Measurements from ENCODE around the gene MARCHF9. TPM values are rescaled to one million over a fixed set of nuclear protein-coding genes. Genes with fewer than 3 reads are reported as not detected.
A peak's percentile ranks its signal among the peaks of the same experiment; 100 is the strongest.

Gene MARCHF9
- total RNA-seq, 2 donors from 2014 or later: 13.6 to 15.8 TPM

- Histone ChIP-seq H3K9ac (ENCODE audit: extremely low read depth, low read length, poor library complexity, severe bottlenecking) (no peak overlapping the region), H3K27ac (ENCODE audit: low read depth, low read length) (no peak overlapping the region), H3K4me3 (ENCODE audit: low read length) (peak overlapping the region; percentile 97), H3K9me3 (ENCODE audit: control insufficient read depth, low read length) (no peaks in the 10 kb centered on the region), H3K27me3 (ENCODE audit: control insufficient read depth, insufficient read depth, low read length, poor library complexity, severe bottlenecking) (no peaks in the 10 kb centered on the region), H3K4me1 (ENCODE audit: control insufficient read depth, insufficient read depth, low read length) (no peaks in the 10 kb centered on the region), H3K36me3 (ENCODE audit: control insufficient read depth, insufficient read depth, low read length) (peaks cover 27% of the 10 kb centered on the region)
- WGBS, 2 experiments (ENCODE audit: insufficient coverage in 1 of 2, insufficient read length in 1 of 2): 15% methylated on average over 3 of the region's 4 CpGs; no CpG with 5 or more reads in 1 of the 2 experiments
- Mint-ChIP-seq H3K9me3 (no peaks in the 10 kb centered on the region), H3K4me1 (peaks cover 4% of the 10 kb centered on the region), H3K36me3 (ENCODE audit: low read depth) (peaks cover 18% of the 10 kb centered on the region), H3K27me3 (ENCODE audit: insufficient read depth) (no peaks in the 10 kb centered on the region), H3K27ac (no peak overlapping the region), H3K4me3 (peak overlapping the region; percentile 100)
- DNase-seq: no peak
- TF ChIP-seq, protein P1, sequence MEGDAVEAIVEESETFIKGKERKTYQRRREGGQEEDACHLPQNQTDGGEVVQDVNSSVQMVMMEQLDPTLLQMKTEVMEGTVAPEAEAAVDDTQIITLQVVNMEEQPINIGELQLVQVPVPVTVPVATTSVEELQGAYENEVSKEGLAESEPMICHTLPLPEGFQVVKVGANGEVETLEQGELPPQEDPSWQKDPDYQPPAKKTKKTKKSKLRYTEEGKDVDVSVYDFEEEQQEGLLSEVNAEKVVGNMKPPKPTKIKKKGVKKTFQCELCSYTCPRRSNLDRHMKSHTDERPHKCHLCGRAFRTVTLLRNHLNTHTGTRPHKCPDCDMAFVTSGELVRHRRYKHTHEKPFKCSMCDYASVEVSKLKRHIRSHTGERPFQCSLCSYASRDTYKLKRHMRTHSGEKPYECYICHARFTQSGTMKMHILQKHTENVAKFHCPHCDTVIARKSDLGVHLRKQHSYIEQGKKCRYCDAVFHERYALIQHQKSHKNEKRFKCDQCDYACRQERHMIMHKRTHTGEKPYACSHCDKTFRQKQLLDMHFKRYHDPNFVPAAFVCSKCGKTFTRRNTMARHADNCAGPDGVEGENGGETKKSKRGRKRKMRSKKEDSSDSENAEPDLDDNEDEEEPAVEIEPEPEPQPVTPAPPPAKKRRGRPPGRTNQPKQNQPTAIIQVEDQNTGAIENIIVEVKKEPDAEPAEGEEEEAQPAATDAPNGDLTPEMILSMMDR (conservative IDR thresholded peaks at IDR 0.05): no peak
Measured at GRCh38 chr12:57782243-57782607, 27.3 kb downstream of the MARCHF9 start.

GRCh38 chr12:57782608-57783465, 27.9 kb downstream of the MARCHF9 start, which contains the start of gene TSFM:
Gene TSFM (plus strand): TSS chr12:57782787. CDS start chr12:57782802, 15 bp downstream.
- TF ChIP-seq, protein P1 (conservative IDR thresholded peaks at IDR 0.05): peak; percentile 97
- no peaks in the 10 kb centered on the region for H3K27me3 ChIP-seq (ENCODE audit: control insufficient read depth, insufficient read depth, low read length, poor library complexity, severe bottlenecking)
- H3K9me3 Mint-ChIP-seq: no peaks in the 10 kb centered on the region
- no peaks in the 10 kb centered on the region for H3K27me3 Mint-ChIP-seq (ENCODE audit: insufficient read depth)
- no peaks in the 10 kb centered on the region for H3K9me3 ChIP-seq (ENCODE audit: control insufficient read depth, low read length)
- peaks cover 22% of the 10 kb centered on the region for H3K36me3 Mint-ChIP-seq (ENCODE audit: low read depth)
- H3K27ac Mint-ChIP-seq: peak within 1 kb of the TSS; percentile 94
- DNase-seq: peak; percentile 99
- no peaks in the 10 kb centered on the region for H3K4me1 ChIP-seq (ENCODE audit: control insufficient read depth, insufficient read depth, low read length)
- peak within 1 kb of the TSS; percentile 51 for H3K27ac ChIP-seq (ENCODE audit: low read depth, low read length)
- H3K36me3 ChIP-seq (ENCODE audit: control insufficient read depth, insufficient read depth, low read length): peaks cover 32% of the 10 kb centered on the region
- 2 to 3% methylated on average over 42 to 45 of the region's 45 CpGs for WGBS, 2 experiments (ENCODE audit: insufficient coverage in 1 of 2, insufficient read length in 1 of 2)
- H3K9ac ChIP-seq (ENCODE audit: extremely low read depth, low read length, poor library complexity, severe bottlenecking): peak within 1 kb of the TSS; percentile 76
- peak within 1 kb of the TSS; percentile 100 for H3K4me3 Mint-ChIP-seq
- peaks cover 4% of the 10 kb centered on the region for H3K4me1 Mint-ChIP-seq
- peak within 1 kb of the TSS; percentile 97 for H3K4me3 ChIP-seq (ENCODE audit: low read length)

DNA sequence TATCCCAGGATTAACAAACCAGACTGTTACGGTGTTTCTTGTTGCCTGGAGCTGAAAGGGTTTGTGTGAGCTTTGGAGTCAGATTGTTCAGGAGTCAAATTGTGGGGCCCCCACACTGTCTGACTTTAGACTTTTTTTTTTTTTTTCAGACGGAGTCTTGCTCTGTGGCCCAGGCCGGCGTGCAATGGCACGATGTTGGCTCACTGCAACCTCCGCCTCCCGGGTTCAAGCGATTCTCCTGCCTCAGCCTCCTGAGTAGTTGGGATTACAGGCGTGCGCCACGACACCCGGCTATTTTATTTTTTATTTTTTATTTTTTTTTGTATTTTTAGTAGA, 28.5 kb downstream of the MARCHF9 start:
- DNase-seq: no peak
- Histone ChIP-seq H3K4me3 (ENCODE audit: low read length) (peak overlapping the region; percentile 97), H3K9ac (ENCODE audit: extremely low read depth, low read length, poor library complexity, severe bottlenecking) (peak overlapping the region; percentile 76), H3K9me3 (ENCODE audit: control insufficient read depth, low read length) (no peaks in the 10 kb centered on the region), H3K27ac (ENCODE audit: low read depth, low read length) (no peak overlapping the region), H3K36me3 (ENCODE audit: control insufficient read depth, insufficient read depth, low read length) (peaks cover 38% of the 10 kb centered on the region), H3K27me3 (ENCODE audit: control insufficient read depth, insufficient read depth, low read length, poor library complexity, severe bottlenecking) (no peaks in the 10 kb centered on the region), H3K4me1 (ENCODE audit: control insufficient read depth, insufficient read depth, low read length) (no peaks in the 10 kb centered on the region)
- Mint-ChIP-seq H3K4me1 (peaks cover 4% of the 10 kb centered on the region), H3K27ac (peak overlapping the region; percentile 94), H3K36me3 (ENCODE audit: low read depth) (peaks cover 27% of the 10 kb centered on the region), H3K4me3 (peak overlapping the region; percentile 100), H3K9me3 (no peaks in the 10 kb centered on the region), H3K27me3 (ENCODE audit: insufficient read depth) (no peaks in the 10 kb centered on the region)
- TF ChIP-seq, protein P1 (conservative IDR thresholded peaks at IDR 0.05): no peak
- 87 to 96% methylated on average over 7 to 10 of the region's 12 CpGs for WGBS, 2 experiments (ENCODE audit: insufficient coverage in 1 of 2, insufficient read length in 1 of 2)

Measured in endodermal cell (in vitro differentiated cells).